ENCODE results near the gene YBX3. TPM values are rescaled to one million over a fixed set of nuclear protein-coding genes. Genes with fewer than 3 reads are reported as not detected.

The YBX3 gene
- total RNA-seq, 1 experiment from 2014 or later, result 85.9 TPM

DNA sequence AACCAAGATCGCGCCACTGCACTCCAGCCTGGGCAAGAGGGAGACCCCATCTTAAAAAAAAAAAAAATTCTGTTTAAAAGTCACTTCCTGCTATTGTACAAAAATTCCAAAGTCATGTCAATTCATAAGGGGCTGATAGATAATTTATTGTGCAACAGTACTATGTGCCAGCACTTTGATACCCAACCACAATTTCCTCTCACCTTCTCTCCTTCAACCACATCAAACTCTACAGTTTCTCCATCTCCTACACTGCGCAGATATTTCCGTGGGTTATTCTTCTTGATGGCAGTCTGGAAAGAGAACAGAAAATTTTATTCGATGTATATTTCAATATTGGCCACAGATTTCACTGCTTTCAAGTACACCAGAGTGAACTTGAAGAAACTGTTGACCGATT, 7.6 kb downstream of the YBX3 start:
- ChIA-PET CTCF (no interaction called here), POLR2A (ENCODE audit: unreplicated experiment) (no interaction called here)
- peaks cover 52% of the 10 kb centered on the region for H4K20me1 ChIP-seq (ENCODE audit: low read length)
- H3K9me2 ChIP-seq (replicated peaks; ENCODE audit: low read length), result no peaks in the 10 kb centered on the region
- H3K79me2 ChIP-seq (ENCODE audit: low read length), result peaks cover 78% of the 10 kb centered on the region
- no peak overlapping the region for H3K9ac ChIP-seq (ENCODE audit: low read length)
- ATAC-seq (no peak), DNase-seq (no peak)
- no peak overlapping the region for H2AFZ ChIP-seq (ENCODE audit: low read length)
- peaks cover 49% of the 10 kb centered on the region for H3K4me1 ChIP-seq (ENCODE audit: insufficient read depth, low read length)
- H3K4me2 ChIP-seq (ENCODE audit: low read length), result no peak overlapping the region
- no peaks in the 10 kb centered on the region for H3K9me3 ChIP-seq (ENCODE audit: low read length)
- H3K4me3 ChIP-seq (ENCODE audit: low read length), result no peak overlapping the region
- no peak overlapping the region for H3K27ac ChIP-seq (ENCODE audit: low read length)
- no peaks in the 10 kb centered on the region for H3F3A ChIP-seq (ENCODE audit: low read length, unreplicated experiment)
- no peaks in the 10 kb centered on the region for H3K27me3 ChIP-seq (ENCODE audit: low read length)
- BruUV-seq (replicated peaks), result no TSS peak
- intact Hi-C loops (cut with micrococcal nuclease), result loop anchor here (5.0 kb wide), 1 partner anchor 33 kb away; no protein-coding TSS in a partner anchor
- TF ChIP-seq, protein P1, sequence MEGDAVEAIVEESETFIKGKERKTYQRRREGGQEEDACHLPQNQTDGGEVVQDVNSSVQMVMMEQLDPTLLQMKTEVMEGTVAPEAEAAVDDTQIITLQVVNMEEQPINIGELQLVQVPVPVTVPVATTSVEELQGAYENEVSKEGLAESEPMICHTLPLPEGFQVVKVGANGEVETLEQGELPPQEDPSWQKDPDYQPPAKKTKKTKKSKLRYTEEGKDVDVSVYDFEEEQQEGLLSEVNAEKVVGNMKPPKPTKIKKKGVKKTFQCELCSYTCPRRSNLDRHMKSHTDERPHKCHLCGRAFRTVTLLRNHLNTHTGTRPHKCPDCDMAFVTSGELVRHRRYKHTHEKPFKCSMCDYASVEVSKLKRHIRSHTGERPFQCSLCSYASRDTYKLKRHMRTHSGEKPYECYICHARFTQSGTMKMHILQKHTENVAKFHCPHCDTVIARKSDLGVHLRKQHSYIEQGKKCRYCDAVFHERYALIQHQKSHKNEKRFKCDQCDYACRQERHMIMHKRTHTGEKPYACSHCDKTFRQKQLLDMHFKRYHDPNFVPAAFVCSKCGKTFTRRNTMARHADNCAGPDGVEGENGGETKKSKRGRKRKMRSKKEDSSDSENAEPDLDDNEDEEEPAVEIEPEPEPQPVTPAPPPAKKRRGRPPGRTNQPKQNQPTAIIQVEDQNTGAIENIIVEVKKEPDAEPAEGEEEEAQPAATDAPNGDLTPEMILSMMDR (conservative IDR thresholded peaks at IDR 0.05; ENCODE audit: low read depth, low read length), result no peak
- TF ChIP-seq EZH2phosphoT487 (IDR thresholded peaks at IDR 0.05; ENCODE audit: borderline replicate concordance, low read length), result no peak
- TF ChIP-seq EZH2 (IDR thresholded peaks at IDR 0.05; ENCODE audit: low read length, unreplicated experiment), result no peak
- H3K36me3 ChIP-seq (ENCODE audit: low read depth, low read length), result peaks cover 40% of the 10 kb centered on the region

DNA sequence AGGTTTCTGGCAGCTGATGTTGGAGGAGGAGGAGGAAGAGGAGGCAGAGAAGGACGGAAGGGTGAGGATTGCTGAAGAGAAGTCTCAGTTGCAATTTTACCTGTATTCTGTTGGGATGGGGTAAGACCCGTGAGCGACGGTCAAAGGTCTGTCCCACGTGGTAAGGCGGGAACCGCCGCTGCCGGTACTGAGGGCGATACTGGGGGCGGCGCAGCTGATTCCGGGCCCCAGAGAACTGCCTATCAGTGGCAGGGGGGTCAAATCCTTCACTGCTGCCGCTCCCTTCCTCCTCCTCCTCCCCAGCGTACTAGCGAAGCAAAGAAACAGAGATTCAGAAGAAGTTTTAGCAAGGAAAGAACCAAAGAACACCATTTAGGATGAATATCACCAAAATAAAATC, 13.3 kb downstream of the YBX3 start:
- Histone ChIP-seq H3K9ac (ENCODE audit: low read length) (no peak overlapping the region), H3K4me1 (ENCODE audit: insufficient read depth, low read length) (no peaks in the 10 kb centered on the region), H3F3A (ENCODE audit: low read length, unreplicated experiment) (no peaks in the 10 kb centered on the region), H3K9me2 (replicated peaks; ENCODE audit: low read length) (no peaks in the 10 kb centered on the region), H4K20me1 (ENCODE audit: low read length) (0 out of 2 replicates have a peak, but pooled peaks cover 4% of the 10 kb centered on the region), H2AFZ (ENCODE audit: low read length) (no peak overlapping the region), H3K27me3 (ENCODE audit: low read length) (no peaks in the 10 kb centered on the region), H3K79me2 (ENCODE audit: low read length) (peaks cover 30% of the 10 kb centered on the region), H3K4me2 (ENCODE audit: low read length) (no peak overlapping the region), H3K9me3 (ENCODE audit: low read length) (no peaks in the 10 kb centered on the region), H3K36me3 (ENCODE audit: low read depth, low read length) (peaks cover 66% of the 10 kb centered on the region), H3K27ac (ENCODE audit: low read length) (no peak overlapping the region), H3K4me3 (ENCODE audit: low read length) (no peak overlapping the region)
- DNase-seq (no peak), ATAC-seq (no peak)
- ChIA-PET CTCF (no interaction called here), POLR2A (ENCODE audit: unreplicated experiment) (no interaction called here)
- intact Hi-C loops (cut with micrococcal nuclease), result no loop called here
- TF ChIP-seq EZH2phosphoT487 (IDR thresholded peaks at IDR 0.05; ENCODE audit: borderline replicate concordance, low read length) (no peak), EZH2 (IDR thresholded peaks at IDR 0.05; ENCODE audit: low read length, unreplicated experiment) (no peak)
- TF ChIP-seq, protein P1 (conservative IDR thresholded peaks at IDR 0.05; ENCODE audit: low read depth, low read length), result no peak
- no TSS peak for BruUV-seq (replicated peaks)

DNA sequence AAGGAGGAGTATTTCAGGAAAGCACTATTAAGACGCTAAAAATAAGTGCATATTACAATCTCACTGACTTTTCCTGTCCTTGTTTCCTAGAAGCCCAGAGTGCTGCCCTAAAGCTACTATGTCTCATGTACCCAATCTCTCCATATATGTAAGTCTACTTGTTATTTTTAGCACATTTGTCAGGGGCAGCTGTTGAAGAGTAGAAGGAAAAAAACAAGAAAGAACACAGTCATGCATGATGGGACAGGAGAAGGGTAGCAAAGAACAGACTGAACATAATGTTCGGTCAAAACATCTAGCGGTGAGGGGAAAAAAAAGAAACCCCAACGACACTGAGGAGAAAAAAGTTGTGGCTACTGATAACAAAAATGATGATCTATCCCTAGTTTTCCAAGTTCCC, 14.3 kb downstream of the YBX3 start:
- no peaks in the 10 kb centered on the region for H3F3A ChIP-seq (ENCODE audit: low read length, unreplicated experiment)
- no peaks in the 10 kb centered on the region for H3K27me3 ChIP-seq (ENCODE audit: low read length)
- H3K27ac ChIP-seq (ENCODE audit: low read length), result no peak overlapping the region
- intact Hi-C loops (cut with micrococcal nuclease), result no loop called here
- DNase-seq, result no peak
- BruUV-seq (replicated peaks), result no TSS peak
- no peak overlapping the region for H3K4me3 ChIP-seq (ENCODE audit: low read length)
- H3K9me3 ChIP-seq (ENCODE audit: low read length), result no peaks in the 10 kb centered on the region
- 0 out of 2 replicates have a peak, but pooled peaks cover 4% of the 10 kb centered on the region for H4K20me1 ChIP-seq (ENCODE audit: low read length)
- POLR2A ChIA-PET (ENCODE audit: unreplicated experiment), result no interaction called here
- peaks cover 25% of the 10 kb centered on the region for H3K79me2 ChIP-seq (ENCODE audit: low read length)
- H3K4me1 ChIP-seq (ENCODE audit: insufficient read depth, low read length), result no peaks in the 10 kb centered on the region
- H3K4me2 ChIP-seq (ENCODE audit: low read length), result no peak overlapping the region
- H3K9ac ChIP-seq (ENCODE audit: low read length), result no peak overlapping the region
- ATAC-seq, result no peak
- no peak overlapping the region for H2AFZ ChIP-seq (ENCODE audit: low read length)
- CTCF ChIA-PET, result no interaction called here
- H3K9me2 ChIP-seq (replicated peaks; ENCODE audit: low read length), result no peaks in the 10 kb centered on the region
- peaks cover 64% of the 10 kb centered on the region for H3K36me3 ChIP-seq (ENCODE audit: low read depth, low read length)
- no peak for TF ChIP-seq EZH2 (IDR thresholded peaks at IDR 0.05; ENCODE audit: low read length, unreplicated experiment)
- TF ChIP-seq, protein P1 (conservative IDR thresholded peaks at IDR 0.05; ENCODE audit: low read depth, low read length), result no peak
- TF ChIP-seq EZH2phosphoT487 (IDR thresholded peaks at IDR 0.05; ENCODE audit: borderline replicate concordance, low read length), result no peak

Data from PC-3 (cell line).